GM18526 (cell line): ENCODE results near the gene PHACTR3.

ENCODE experiments used
- POLR2A ChIP-seq: IDR thresholded peaks from 3 replicates; pipeline ENCODE4 v1.6.1; 2011; ENCODE audit not compliant: insufficient read length; ENCODE audit errors: extremely low read depth

The PHACTR3 gene

DNA sequence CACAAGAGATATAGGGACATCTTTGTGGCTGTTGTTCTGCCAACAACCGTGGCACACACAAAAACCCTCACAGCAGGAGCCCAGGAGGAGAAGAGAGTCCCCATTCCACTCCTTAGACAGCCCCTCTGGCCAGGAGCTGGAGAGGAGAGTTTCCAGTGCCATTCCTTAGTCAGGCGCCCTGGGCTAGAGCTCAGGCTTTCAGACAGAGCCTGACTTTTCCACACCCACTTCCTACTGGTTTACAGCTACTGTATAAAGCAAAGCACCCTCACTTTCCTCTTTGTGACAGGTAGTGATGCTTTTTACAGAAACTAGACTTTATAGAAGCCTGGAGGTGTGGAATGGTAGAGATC lies 183.2 kb downstream of the PHACTR3 start:
- no peak for TF ChIP-seq POLR2A

DNA sequence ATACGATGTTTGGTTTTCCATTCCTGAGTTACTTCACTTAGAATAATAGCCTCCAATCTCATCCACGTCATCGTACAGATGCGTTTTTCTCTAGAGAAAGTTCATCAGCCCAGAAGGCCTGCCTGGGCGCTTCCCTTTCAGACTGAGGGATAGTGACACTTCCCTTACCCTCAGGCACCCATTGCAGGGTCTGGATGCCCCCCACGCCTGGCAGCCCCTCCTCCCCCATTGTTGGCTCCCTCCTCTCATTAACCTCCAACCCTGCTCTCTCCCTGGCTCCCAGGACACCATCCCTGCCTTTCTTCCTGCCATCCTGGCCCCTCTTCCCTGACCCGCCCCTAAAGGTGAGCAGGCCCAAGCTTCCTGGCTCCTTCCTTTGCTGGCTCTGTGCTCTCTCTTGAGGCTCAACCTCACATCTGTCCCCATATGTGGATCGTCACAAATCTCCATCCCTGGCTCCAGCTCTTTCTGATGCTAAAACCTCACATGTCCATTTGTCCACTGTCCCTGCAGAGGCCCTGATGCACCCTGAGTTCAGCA lies 183.9 kb downstream of the PHACTR3 start:
- no peak for TF ChIP-seq POLR2A

DNA sequence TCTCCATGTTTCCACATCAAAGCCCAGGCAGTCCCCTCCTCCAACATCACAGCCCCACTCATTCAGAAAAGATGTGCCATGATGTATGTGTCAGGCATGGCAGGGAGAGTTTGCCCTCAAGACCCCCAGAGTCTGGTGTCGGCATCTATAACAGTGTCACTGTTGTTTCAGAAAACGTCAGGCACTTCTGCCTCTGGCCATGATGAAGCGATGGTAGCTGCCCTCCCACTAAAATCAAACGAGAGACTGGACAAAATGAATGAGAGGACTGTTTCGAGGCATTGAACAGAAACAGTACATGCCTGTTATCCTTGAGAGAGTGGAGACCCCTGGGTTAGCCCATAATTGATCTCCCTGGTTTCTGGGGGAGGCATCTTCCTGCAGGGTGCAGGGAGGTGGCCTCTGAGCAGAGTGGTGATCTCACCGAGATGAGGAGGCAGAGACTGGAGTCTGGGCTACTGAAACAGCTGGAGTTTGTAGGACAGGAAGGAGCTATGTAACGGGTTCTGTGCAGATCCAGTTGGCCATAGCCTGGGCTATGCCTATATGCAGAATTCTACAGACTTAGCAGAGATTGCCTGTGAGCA lies 184.6 kb downstream of the PHACTR3 start:
- TF ChIP-seq POLR2A, result no peak

DNA sequence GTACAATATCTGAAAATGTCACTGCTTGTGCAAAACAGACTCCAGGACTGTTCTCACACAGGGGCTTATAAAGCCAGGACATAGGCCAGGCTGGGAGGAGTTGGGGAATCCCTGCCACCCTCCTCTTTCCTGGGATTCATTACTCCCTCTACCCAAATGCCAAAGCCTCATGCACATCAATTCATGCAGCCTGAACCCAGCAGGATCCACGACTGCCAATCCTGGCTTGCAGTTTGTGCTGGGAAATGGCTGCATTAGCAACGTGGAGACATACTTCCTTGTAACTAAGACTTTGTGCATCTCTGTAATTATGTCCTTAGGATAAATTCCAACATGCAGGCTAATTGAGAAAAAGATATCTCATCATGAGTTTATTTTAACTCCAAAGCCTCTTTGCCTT lies 185.3 kb downstream of the PHACTR3 start:
- TF ChIP-seq POLR2A, result no peak

DNA sequence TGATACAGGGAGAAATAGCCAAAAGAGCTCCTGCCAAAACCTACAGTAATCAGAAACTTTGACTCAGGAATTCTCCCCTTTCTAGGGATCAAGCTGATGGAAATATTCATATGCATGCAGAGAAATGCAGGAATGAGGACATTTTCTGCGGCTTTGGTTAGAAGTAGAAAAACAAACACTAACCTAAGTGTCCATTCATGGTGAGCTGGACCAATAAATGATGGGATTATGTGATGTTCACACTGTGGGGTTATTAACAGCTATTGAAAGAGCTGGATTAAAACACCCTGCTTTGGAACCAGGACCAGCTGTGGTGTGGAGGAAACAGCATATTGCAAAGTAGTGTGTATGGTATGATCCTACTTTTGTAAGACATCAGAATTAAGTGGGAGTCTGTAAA lies 186.0 kb downstream of the PHACTR3 start:
- no peak for TF ChIP-seq POLR2A

DNA sequence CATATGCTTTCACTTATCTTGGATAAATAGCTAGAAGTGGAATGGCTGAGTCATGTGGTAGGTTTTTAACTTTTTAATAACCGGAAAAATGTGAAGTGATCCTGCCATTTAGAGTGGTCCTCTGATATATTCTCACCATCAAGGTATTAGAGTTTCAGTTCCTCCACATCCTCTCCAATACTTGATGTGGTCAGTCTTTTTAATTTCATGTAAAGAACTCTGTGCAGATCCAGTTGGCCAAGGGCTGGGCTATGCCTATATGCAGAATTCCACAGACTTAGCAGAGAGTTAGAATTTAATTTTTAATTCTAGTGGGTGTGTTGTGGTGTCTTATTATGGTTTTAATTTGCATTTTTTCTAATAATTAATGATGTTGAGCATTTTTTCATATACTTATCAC lies 188.0 kb downstream of the PHACTR3 start:
- no peak for TF ChIP-seq POLR2A

DNA sequence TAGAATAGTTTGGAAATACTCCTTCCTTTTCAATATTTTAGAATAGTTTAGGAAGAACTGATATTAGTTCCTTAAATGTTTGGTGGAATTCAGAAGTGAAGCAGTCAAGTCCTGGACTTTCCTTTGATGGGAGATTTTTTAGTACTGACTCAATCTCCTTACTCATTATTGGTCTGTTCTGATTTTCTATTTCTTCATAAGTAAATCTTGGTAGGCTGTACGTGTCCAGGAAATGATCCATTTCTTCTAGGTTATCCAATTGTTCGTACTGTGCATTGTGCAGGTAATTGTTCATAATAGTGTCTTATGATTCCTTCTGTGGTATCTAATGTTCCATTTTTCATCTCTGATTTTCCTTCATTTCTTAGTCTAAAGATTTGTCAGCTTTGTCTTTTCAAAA lies 190.2 kb downstream of the PHACTR3 start:
- TF ChIP-seq POLR2A, result no peak

DNA sequence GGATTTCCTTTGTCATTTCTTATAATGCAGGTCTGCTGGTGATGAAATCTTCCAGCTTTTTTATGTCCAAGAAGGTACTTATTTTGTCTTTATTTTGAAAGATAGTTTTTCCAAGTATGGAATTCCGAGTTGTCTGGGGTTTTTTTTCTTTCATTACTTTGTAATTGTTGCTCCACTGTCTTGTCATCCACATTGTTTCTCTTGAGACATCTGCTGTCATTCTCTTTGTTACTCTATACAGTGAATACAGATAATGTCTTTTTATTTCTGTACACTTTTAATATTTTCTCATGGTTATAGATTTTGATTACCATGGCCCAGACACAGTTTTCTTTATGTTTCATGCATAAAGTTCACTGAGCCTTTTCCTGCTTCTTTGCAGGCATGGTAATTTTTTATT lies 196.0 kb downstream of the PHACTR3 start:
- TF ChIP-seq POLR2A, result no peak

DNA sequence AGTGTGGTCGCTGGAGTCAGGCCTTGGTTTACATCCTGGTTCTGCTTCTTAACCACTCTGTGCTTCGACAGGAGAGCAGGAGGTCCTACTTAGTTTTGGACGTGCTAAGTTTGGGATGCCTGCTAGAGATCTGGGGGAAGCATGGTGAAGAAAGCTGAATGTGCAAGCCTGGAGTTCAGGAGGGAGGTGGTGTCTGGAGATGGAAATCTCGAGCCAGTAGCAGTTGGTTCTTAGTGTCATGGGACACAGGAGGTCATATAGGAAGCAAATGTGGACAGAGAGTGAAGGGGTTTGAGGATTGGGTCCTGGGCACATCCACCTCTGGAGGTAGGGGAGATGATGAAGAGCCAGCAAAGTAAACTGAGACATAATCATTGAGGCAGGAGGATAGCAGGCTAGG lies 197.7 kb downstream of the PHACTR3 start:
- TF ChIP-seq POLR2A, result no peak

DNA sequence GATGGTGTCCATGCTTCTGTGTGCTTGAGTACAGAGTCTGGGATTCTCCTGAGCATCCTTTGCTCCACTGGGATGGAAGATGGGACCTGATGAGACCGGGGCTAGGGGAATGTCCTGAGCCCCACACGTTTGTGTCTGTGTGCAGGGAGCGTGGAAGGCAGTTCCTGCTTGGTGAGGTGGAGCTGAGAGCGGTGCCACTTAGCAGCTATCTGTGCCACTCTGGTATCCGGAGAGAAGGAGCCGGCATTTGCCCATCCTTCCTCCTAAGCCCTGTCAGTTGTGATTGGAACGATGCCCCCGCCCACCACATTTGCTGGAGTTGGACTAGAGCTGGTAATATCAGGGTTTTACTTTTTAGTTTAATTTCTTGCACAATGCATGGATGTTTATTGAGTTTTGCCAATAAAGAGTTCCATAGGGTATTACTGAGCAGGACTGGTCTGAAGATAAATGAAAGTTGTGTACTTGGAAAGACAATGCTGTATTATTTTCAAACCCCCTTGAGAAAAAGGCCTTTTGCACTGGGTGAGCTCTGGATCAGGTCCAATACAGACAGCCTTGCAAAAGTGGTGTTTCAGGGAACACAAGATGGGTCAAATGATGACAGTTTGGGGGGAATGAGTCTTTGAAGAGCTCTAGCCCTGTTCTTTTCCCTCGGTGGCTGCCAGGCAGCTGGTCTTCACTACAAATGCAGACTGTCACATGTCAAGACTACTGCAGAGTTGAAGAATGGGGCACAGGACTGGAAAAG lies 198.3 kb downstream of the PHACTR3 start:
- TF ChIP-seq POLR2A, result no peak

DNA sequence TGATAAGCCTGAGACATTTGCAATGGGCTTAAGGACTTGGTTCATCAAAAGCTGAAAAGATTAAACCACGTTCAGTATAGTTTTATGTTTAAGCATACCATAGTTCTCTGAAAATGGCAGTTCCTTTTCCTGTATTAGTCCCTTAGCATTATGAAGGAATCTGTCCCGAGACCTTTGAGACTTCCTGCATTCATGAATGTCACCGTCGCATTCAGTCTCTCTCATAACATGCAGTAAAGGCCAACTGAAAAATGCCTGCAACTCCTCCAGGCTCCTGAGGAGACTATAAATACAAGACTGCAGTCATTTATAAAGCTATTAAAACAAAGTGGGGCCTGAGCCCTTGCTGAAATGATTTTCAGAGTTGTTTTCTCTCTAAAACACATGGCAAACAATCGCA lies 200.0 kb downstream of the PHACTR3 start:
- no peak for TF ChIP-seq POLR2A

DNA sequence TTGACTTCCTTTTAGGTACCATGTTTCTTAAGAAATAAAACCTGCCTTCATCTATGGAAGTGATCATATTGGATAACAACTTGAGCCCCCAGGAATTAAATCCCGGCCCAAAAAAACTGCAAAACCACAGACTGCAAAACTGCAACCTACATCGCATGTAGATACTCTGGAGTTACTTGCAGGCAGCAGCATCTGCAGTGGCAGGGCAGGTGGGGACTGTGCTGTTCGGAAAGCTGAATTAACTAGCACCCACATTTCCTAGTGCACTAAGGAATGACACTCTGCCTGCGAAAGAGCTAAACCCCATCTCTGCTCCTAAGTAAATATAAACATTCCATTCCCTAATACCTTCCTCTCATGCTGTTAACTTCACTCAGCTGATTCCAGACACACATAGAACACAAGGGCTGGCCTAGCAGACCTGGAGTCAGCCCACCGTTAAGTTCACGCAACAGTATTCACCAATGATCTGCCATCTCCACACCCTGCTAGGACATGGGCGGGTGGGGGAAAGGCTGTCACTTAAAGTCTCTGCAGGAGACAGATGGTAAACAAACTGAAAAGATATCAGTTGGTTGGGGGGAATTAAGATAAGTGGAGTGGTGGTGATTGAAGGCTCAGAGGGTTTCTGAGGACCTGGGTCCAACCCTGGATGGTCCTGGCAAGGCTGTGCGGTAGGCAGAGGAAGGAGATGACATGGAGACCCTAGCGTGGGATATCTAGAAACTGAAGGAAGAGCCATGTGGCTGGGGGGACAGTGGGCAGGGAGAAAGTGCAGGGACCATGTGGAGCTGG lies 200.7 kb downstream of the PHACTR3 start:
- TF ChIP-seq POLR2A, result no peak

DNA sequence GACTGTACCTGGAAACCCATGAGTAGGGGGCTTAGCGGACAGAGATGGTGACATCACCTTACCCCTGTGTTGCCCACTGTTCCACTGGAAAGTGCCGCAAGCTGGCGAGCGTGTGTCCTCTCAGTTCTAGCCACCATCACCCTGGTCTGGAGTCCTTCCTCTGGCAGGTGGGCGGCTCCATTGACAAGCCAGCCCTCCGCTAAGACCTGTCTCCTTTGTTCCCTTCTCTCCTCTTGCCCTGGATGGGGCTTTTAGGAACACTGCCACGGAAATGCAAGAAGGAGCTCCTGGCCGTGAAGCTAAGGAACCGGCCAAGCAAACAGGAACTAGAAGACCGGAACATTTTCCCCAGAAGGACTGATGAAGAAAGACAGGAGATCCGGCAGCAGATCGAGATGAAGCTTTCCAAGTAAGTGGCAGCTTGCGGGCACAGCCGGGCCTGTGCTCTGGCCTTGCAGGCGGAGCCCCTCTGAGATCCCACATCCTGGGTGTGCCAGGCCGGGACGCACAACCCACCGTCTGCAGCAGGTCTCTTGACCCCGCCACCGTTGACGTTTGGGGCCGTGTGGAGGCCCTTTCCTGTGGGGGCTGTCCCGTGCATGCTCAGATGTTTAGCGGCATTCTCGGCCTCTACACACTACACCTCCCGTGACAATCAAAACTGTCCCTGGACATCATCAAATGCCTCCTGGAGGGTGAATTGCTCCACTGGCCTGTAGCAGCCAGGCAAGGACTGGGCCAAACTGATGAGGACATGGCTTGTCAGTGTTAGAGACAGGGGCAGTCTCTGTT lies 201.6 kb downstream of the PHACTR3 start:
- TF ChIP-seq POLR2A, result no peak

DNA sequence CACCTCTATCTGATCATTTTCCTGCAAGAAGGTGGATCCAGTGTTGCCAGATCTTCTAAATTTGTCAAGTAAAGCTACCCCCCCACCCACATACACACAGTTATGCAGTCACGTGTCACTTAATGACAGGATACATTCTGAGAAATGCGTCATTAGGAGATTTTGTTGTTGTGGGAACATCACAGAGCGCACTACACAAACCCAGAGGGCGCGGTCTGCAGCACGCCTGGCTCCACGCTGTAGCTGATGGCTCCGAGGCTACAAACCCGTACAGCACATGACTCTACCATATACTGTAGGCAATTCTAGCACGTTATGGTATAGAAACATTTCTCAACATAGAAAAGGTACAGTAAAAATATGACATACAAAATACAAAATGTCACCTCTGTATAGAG lies 202.2 kb downstream of the PHACTR3 start:
- no peak for TF ChIP-seq POLR2A
